OCI-LY1 (cell line): Measurements from ENCODE around the gene PROSER2.

Source experiments
- H2AFZ ChIP-seq: fragments of 200-600 bp; sonication (generic), shearing (Covaris generic); 2 replicates; pipeline ENCODE4 v1.6.0; 2014; ENCODE audit warnings: antibody characterized with exemption, mild to moderate bottlenecking, low read length
- H3F3A ChIP-seq: fragments of 200-600 bp; sonication (generic), shearing (Covaris generic); 2 replicates; pipeline ENCODE4 v1.6.0; 2014; ENCODE audit warnings: mild to moderate bottlenecking, antibody characterized with exemption, low read length, moderate library complexity; ENCODE audit not compliant: insufficient read depth
- H3K27ac ChIP-seq: fragments of 200-600 bp; sonication (generic); 2 replicates; pipeline ENCODE4 v1.5.1; 2014; ENCODE audit warnings: low read length, mixed run types, mild to moderate bottlenecking, low read depth; ENCODE audit not compliant: poor library complexity, severe bottlenecking
- H3K27me3 ChIP-seq: fragments of 200-600 bp; sonication (generic); 2 replicates; pipeline ENCODE4 v1.6.0; 2014; ENCODE audit warnings: antibody characterized with exemption, mild to moderate bottlenecking, low read length, moderate library complexity; ENCODE audit not compliant: insufficient read depth
- H3K36me3 ChIP-seq: fragments of 200-600 bp; sonication (generic); 2 replicates; pipeline ENCODE4 v1.6.1; 2014; ENCODE audit warnings: mild to moderate bottlenecking, antibody characterized with exemption, low read length, moderate library complexity, mixed read lengths; ENCODE audit not compliant: insufficient read depth
- H3K4me1 ChIP-seq: fragments of 200-600 bp; sonication (generic); 2 replicates; pipeline ENCODE4 v1.5.1; 2014; ENCODE audit warnings: mild to moderate bottlenecking, low read length, moderate library complexity; ENCODE audit not compliant: insufficient read depth, severe bottlenecking
- H3K4me2 ChIP-seq: fragments of 200-600 bp; sonication (generic), shearing (Covaris generic); 2 replicates; pipeline ENCODE4 v1.6.1; 2014; ENCODE audit warnings: low read length
- H3K4me3 ChIP-seq: fragments of 200-600 bp; sonication (generic); 2 replicates; pipeline ENCODE4 v1.5.1; 2014; ENCODE audit warnings: low read length, low read depth, mild to moderate bottlenecking, mixed read lengths; ENCODE audit not compliant: poor library complexity, severe bottlenecking
- H3K79me2 ChIP-seq: fragments of 200-600 bp; shearing (Covaris generic); 2 replicates; pipeline ENCODE4 v1.6.1; 2016; ENCODE audit warnings: mixed run types, low read length, mixed read lengths; ENCODE audit not compliant: insufficient read depth
- H3K9ac ChIP-seq: fragments of 200-600 bp; sonication (generic), shearing (Covaris generic); 2 replicates; pipeline ENCODE4 v1.6.1; 2014; ENCODE audit warnings: mild to moderate bottlenecking, low read length, mixed read lengths
- H3K9me2 ChIP-seq: fragments of 200-600 bp; sonication (generic), shearing (Covaris generic); 2 replicates; pipeline ENCODE4 v1.6.1; 2014; ENCODE audit warnings: low read depth, mild to moderate bottlenecking, low read length, mixed read lengths
- H3K9me3 ChIP-seq: fragments of 200-600 bp; shearing (Covaris generic); 2 replicates; pipeline ENCODE4 v1.6.1; 2014; ENCODE audit warnings: low read length, mixed read lengths
- H4K20me1 ChIP-seq: fragments of 200-600 bp; sonication (generic), shearing (Covaris generic); 2 replicates; pipeline ENCODE4 v1.6.0; 2016; ENCODE audit warnings: mild to moderate bottlenecking, low read length; ENCODE audit not compliant: insufficient read depth
- EZH2 ChIP-seq: fragments of 200-600 bp; sonication (generic), shearing (Covaris generic); IDR thresholded peaks from 2 replicates; pipeline ENCODE4 v1.8.0; 2017; ENCODE audit warnings: borderline replicate concordance, mixed run types, mild to moderate bottlenecking, antibody characterized with exemption, low read length, moderate library complexity, mixed read lengths
- TF ChIP-seq, protein P1 (sequence below): fragments of 200-600 bp; sonication (generic), shearing (Covaris generic); IDR thresholded peaks from 2 replicates; pipeline ENCODE4 v1.5.1; 2017; ENCODE audit warnings: mild to moderate bottlenecking, antibody characterized with exemption, low read length, moderate library complexity, mixed read lengths

Gene PROSER2

DNA sequence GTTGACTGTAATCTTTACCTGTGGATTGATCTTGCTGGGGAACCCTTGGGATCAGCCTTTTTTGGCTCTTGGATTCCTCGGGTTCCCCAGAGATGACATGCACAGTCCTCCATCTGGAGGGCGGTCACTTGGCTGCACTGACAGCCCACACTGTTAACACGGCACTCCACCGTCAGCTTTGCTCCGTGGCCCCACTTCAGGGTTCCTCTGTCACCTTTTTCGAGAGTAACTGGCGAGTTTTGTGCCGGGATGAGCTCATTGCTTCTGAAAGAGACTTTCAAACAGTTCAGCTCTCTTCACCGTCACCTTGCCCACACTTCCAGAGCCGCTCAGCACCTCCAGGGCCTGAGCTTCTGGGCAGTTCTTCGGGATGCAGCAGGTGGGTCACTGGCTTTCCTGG lies 42.4 kb downstream of the PROSER2 start:
- Histone ChIP-seq H3K79me2 (no peaks in the 10 kb centered on the region), H3K27ac (no peak overlapping the region), H4K20me1 (no peaks in the 10 kb centered on the region), H3K9me2 (no peaks in the 10 kb centered on the region), H3K36me3 (no peaks in the 10 kb centered on the region), H3K4me2 (no peak overlapping the region), H3K4me3 (no peak overlapping the region), H3F3A (no peaks in the 10 kb centered on the region), H2AFZ (no peak overlapping the region), H3K27me3 (no peaks in the 10 kb centered on the region; the same call in 1 of the 2 replicates), H3K9ac (no peak overlapping the region), H3K9me3 (no peaks in the 10 kb centered on the region), H3K4me1 (no peaks in the 10 kb centered on the region)
- TF ChIP-seq, protein P1, sequence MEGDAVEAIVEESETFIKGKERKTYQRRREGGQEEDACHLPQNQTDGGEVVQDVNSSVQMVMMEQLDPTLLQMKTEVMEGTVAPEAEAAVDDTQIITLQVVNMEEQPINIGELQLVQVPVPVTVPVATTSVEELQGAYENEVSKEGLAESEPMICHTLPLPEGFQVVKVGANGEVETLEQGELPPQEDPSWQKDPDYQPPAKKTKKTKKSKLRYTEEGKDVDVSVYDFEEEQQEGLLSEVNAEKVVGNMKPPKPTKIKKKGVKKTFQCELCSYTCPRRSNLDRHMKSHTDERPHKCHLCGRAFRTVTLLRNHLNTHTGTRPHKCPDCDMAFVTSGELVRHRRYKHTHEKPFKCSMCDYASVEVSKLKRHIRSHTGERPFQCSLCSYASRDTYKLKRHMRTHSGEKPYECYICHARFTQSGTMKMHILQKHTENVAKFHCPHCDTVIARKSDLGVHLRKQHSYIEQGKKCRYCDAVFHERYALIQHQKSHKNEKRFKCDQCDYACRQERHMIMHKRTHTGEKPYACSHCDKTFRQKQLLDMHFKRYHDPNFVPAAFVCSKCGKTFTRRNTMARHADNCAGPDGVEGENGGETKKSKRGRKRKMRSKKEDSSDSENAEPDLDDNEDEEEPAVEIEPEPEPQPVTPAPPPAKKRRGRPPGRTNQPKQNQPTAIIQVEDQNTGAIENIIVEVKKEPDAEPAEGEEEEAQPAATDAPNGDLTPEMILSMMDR, result no peak
- TF ChIP-seq EZH2, result no peak

- Histone ChIP-seq H3K9me2 (no peaks in the 10 kb centered on the region), H3K79me2 (no peaks in the 10 kb centered on the region), H3F3A (no peaks in the 10 kb centered on the region), H3K4me1 (no peaks in the 10 kb centered on the region), H3K27me3 (no peaks in the 10 kb centered on the region), H3K4me2 (no peak overlapping the region), H4K20me1 (no peaks in the 10 kb centered on the region), H3K9me3 (no peaks in the 10 kb centered on the region), H3K36me3 (no peaks in the 10 kb centered on the region), H2AFZ (no peak overlapping the region), H3K9ac (no peak overlapping the region), H3K4me3 (no peak overlapping the region), H3K27ac (no peak overlapping the region)
- TF ChIP-seq, protein P1, result no peak
- TF ChIP-seq EZH2, result no peak
These were observed 43.2 kb downstream of the PROSER2 start for GRCh38 chr10:11866199-11866925.

GRCh38 chr10:11869219-11869618 lies 46.1 kb downstream of the PROSER2 start:
- no peak overlapping the region for H2AFZ ChIP-seq
- no peak overlapping the region for H3K9ac ChIP-seq
- no peaks in the 10 kb centered on the region for H4K20me1 ChIP-seq
- H3K9me3 ChIP-seq, result no peaks in the 10 kb centered on the region
- no peaks in the 10 kb centered on the region for H3K4me1 ChIP-seq
- no peaks in the 10 kb centered on the region for H3F3A ChIP-seq
- H3K27ac ChIP-seq, result no peak overlapping the region
- H3K36me3 ChIP-seq, result no peaks in the 10 kb centered on the region
- TF ChIP-seq, protein P1, result no peak
- TF ChIP-seq EZH2, result no peak
- no peak overlapping the region for H3K4me2 ChIP-seq
- no peaks in the 10 kb centered on the region for H3K9me2 ChIP-seq
- H3K4me3 ChIP-seq, result no peak overlapping the region
- no peaks in the 10 kb centered on the region for H3K27me3 ChIP-seq
- H3K79me2 ChIP-seq, result no peaks in the 10 kb centered on the region
